NK-92 (cell line): ENCODE data around the gene BEGAIN.

ENCODE experiments used
- DNase-seq: peaks from one replicate; lab custom pipeline; 2025; ENCODE audit not compliant: unreplicated experiment; lab: John Stamatoyannopoulos, UW

The BEGAIN gene

GRCh38 chr14:100582496-100583165 is 4.6 kb downstream of the BEGAIN start:
- DNase-seq: no peak

- DNase-seq: no peak
Observed at GRCh38 chr14:100581228-100582145, 5.7 kb downstream of the BEGAIN start.

GRCh38 chr14:100580316-100581227 is 6.6 kb downstream of the BEGAIN start:
- no peak for DNase-seq

GRCh38 chr14:100578552-100578951 is 8.7 kb downstream of the BEGAIN start:
- DNase-seq: no peak

GRCh38 chr14:100577986-100578431 is 9.2 kb downstream of the BEGAIN start:
- DNase-seq: no peak

GRCh38 chr14:100577321-100577985 is 9.8 kb downstream of the BEGAIN start:
- DNase-seq: no peak

- DNase-seq: no peak
Observed at GRCh38 chr14:100576091-100577085, 10.8 kb downstream of the BEGAIN start.

GRCh38 chr14:100575266-100575995 is 11.8 kb downstream of the BEGAIN start:
- no peak for DNase-seq

GRCh38 chr14:100574642-100575031 is 12.6 kb downstream of the BEGAIN start:
- DNase-seq: no peak

- DNase-seq: no peak
Observed at GRCh38 chr14:100573757-100574641, 13.2 kb downstream of the BEGAIN start.

- DNase-seq: no peak
Observed at GRCh38 chr14:100573002-100573756, 14.0 kb downstream of the BEGAIN start.

GRCh38 chr14:100572543-100572942 is 14.7 kb downstream of the BEGAIN start:
- DNase-seq: no peak

GRCh38 chr14:100571837-100572236 is 15.4 kb downstream of the BEGAIN start:
- DNase-seq: no peak

GRCh38 chr14:100570726-100571454 is 16.3 kb downstream of the BEGAIN start:
- no peak for DNase-seq

- no peak for DNase-seq
Observed at GRCh38 chr14:100569734-100570286, 17.4 kb downstream of the BEGAIN start.
